ENCODE results near the gene FAM168A.
"Not testable (repeated sequence)": the region's sequence is repeated elsewhere in the genome, so short reads cannot be mapped to it uniquely, and the experiment has no call there.

FAM168A gene

DNA sequence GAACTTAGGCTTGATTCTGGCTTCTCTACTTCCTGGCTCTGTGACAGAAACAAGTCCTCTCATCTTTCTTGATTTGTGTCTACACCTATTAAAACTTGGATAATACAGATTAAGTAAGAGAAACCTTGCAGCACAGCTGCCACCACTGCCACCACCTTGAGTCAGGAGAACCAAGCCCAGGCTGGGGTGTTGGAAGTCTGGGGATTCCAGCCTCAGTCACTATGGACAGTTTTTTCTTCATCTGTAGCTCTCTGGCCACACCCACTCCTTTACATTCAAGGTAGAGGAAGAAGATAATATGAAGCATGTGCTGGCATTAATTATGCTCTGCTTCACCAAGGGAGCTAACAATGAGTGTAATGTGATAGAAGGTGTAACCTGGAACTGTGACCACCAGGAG is 146.0 kb downstream of the FAM168A start:
- no peak overlapping the region for H3K27ac ChIP-seq

DNA sequence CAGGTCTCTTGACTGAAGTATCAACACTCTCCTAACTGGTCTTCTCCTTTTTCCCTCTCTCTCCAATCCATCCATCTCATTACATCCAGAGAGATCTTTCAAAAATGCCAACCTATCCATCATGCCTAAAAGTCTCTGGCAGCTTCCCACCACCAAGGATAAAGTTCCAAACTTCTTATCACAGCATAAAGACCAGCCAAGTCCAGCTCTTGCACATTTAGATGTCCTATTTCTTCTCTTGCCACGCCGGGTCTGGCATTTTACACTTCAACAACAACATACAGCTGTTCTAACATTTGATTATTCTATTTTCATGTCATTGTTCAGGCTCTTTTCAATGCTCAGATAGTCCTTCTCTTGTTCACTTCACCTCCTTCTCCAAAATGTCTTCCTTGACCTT is 151.1 kb downstream of the FAM168A start:
- no peak overlapping the region for H3K27ac ChIP-seq

More for the DNA sequence above, 146.0 kb downstream of the FAM168A start:
- H3K4me3 ChIP-seq = no peak overlapping the region

DNA sequence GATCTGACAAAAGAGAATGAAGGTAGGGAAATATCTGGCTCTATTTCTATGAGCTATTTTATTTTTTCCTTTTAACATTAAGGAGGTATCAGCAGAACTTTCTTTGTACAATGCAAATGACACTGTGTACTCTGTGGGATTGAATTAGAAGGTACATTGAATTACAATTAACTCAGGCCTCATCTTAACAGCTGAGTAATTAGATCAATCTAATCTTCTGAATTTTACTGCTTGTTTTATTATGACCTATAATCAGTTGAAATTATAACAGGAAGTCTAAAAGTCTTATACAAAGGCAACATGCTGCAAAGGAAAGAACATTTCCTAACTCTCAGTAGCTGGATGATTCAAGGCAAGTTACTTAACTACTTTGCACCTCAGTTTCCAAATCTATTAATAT is 151.9 kb downstream of the FAM168A start:
- Histone ChIP-seq H3K4me3 (no peak overlapping the region), H3K27ac (no peak overlapping the region)

More for the DNA sequence above, 151.1 kb downstream of the FAM168A start:
- no peak overlapping the region for H3K4me3 ChIP-seq

DNA sequence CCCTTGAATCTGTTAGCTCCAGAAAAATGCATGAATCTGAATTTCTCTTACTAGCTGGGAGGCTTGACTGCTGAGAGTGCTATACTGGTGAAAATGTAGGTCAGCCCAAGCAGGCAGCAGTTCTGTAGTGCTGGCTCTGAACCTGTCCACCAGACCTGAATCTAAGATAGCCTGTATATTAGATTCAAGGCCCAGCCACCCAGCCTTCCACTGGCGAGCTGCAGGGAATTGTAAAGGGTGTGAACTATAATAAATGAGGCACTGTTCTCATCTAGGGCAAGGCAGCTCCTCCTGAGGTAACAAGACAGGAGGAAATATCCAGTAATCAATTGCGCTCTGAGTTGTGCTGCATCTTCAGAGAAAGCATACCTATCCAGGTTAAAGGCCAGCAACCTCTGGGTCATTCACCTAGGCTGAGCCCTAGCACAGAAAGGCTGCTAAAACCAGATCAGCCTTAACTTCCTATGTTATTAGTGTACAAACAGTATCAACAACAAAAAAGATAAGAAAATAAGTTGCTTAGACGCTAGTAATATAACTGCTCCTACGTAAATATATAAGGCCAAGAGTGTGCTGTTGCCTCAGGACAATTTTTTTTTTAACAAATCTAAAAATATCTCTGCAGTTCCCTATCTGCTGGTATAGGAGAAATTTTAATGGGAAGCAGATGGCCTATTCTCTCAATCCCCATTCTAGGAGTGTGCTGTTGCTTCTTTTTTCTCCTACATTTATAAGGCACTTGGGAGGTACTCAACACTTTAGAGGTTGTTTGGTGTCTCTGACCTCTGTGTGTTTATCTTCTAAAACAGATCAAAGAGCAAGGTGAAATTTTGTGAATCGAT is 158.7 kb downstream of the FAM168A start:
- H3K27ac ChIP-seq = no peak overlapping the region
- no peak overlapping the region for H3K4me3 ChIP-seq

DNA sequence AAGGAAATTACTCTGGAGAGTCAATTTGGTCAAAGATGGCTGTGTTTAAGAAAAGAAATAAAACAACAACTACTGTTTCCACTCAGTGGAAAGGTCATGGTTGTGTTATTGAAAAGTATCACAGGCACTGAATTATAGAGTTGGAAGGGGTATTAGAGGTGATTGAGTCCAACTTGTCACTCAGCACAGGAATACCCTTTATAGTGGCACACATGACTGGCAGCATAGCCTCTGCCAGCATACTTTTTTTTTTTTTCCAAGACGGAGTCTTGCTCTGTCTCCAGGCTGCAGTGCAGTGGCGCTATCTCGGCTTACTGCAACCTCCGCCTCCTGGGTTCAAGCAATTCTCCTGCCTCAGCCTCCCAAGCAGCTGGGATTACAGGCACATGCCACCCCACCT is 161.1 kb downstream of the FAM168A start:
- H3K27ac ChIP-seq, H3K4me3 ChIP-seq: not testable (repeated sequence)

DNA sequence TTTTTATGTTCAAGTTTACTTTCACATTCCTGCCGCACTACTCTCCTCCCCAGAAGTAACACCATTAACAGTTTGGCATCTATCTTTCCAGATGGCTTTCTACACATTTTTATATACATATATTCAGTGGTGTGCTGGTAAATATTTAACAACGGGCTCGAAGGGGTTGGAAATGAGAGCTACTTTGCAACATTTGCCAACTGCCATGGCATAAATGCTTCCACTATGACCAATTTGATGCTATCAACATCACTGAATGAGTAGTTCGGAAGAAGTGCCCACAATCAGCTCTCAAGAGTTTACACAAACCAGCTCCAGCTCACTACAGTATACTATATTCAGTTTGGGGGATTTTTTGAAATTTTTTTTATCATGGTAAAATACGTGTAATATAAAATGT is 166.5 kb downstream of the FAM168A start:
- H3K4me3 ChIP-seq = no peak overlapping the region
- no peak overlapping the region for H3K27ac ChIP-seq

DNA sequence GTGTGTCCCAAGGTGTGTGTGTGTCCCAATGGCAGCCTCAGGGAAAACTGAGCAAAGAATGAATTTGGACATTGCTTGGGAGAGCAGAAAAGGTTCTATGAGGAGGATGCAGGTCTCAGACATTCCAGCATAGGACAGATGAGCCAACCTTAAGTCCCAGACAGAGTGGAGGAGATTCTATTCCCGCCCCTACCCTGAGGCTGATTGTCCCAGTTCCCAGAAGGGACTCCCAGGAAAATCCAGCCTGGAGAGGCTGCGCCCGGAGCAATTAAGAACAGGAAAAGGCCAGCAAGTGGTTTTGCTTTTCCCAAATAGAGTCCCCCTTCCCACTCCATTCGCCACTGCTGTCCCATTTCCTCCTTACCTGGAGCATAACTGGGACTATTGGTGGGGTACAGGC is 167.6 kb downstream of the FAM168A start:
- no peak overlapping the region for H3K4me3 ChIP-seq
- no peak overlapping the region for H3K27ac ChIP-seq

DNA sequence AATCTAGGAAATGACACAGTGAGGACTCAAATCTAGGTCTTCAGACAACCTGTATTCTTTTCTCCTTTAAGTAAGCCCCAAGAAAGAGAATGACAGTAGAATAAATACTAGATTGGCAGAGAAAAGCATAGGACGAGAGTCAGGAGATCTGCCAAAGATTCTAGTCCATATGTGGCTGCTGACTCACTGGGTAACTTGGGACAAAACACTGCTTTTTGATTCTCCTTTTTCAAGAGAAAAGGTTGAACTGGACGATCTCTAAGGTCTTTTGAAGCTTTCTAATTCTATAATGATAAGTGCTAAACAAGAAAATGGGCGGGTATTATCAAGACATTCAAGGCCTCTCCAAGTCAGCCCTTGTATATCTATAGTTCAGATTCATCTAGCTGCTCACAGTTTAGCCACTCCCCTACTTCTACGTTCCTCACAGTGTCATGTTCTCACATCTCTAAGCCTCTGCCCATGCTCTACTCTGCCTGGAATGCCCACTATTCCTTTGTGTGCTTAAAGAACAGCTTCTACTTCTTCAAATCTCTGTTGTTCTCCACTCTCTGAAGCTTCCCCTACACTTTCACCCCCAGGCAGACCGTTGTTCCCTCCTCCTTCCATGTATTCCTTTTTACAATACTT is 168.7 kb downstream of the FAM168A start:
- no peak overlapping the region for H3K27ac ChIP-seq
- H3K4me3 ChIP-seq = no peak overlapping the region

DNA sequence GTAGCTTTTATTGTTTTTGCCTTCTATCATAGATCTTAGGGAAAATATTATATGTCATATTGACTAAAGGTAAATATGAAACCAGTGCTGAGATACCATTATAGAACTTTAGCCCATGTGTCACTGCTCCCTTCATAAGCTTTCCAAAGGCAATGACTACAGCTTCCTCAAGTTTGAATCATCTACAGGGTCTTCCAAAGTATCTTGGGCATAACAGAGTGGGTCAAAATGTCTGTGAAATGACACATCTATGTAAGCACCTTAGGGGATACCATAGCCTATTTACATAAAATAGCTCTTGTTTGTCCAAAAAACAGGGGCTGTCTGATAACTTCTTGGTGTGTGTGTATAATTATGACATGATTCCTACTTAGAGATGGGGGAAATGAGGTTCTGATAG is 169.2 kb downstream of the FAM168A start:
- H3K27ac ChIP-seq = no peak overlapping the region
- H3K4me3 ChIP-seq = no peak overlapping the region

DNA sequence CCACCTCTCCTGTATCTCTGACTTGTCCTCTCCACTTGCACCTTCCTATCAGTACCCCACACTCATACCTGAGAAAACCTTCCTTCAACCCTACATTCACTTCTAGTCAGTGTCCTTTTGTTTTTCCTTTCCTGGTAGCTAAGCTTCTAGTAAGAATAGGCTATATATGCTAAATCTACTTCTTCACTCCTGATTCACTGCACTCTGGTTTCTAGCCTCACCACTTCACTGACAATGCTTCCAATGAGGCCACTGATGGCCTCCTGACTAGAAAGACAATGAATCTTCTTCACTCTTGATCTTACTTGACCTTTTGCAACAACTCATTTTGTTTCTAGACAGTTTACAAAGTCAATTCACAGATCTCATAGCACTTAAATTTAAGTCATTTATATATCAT is 169.7 kb downstream of the FAM168A start:
- no peak overlapping the region for H3K27ac ChIP-seq

DNA sequence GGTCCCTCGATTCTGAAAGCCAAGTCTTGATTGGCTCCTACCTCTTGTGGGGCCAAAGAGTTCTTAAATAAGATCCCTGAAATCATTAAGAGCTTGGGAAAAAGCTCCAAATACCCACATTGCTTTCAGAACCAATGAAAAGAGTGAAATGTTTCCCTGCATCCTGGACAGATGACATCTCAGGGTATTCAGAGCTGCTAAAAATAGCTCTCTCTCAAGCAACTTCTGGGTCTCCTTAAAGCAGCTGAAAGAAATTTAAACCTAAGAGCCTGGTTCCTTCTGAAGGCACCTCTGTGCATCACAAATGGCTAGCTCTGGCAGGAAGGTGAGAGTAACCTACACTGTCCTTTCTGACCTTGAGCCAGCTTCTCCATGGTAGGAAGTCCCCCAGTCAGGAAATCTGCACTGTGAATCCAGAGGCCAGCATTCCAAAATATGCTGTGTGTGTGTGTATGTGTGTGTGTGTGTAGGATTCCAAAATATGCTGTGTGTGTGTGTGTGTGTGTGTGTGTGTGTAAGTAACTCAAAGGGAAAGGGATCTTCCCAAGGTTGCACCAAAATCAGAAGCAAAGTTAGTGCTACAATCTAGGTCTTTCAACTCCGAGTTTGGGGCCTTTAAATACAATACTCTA is 171.6 kb downstream of the FAM168A start:
- H3K4me3 ChIP-seq = no peak overlapping the region
- peak overlapping the region in 3 of 21 experiments; percentile 13 to 61 (median 30) for H3K27ac ChIP-seq

More for the DNA sequence above, 169.7 kb downstream of the FAM168A start:
- no peak overlapping the region for H3K4me3 ChIP-seq

DNA sequence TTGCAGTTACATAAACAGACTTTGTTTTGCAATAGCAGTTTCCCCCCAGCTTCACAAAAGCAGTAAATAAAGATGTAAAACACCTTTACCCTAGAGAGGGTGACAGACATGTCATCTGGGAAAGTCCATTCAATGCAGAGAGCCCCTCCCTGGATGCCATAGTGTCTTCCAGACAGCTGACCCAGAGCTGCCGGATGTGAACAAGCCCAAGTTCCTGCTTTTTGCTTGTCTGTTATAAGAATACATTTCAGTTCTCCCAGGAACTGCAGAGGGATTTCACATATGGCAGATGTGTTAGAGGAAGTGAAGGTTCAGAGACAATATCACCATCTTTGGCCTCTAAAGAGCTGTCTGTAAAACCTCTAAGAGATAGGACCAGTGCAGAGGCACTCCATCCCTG is 172.8 kb downstream of the FAM168A start:
- Histone ChIP-seq H3K27ac (peak overlapping the region in 5 of 21 experiments; percentile 26 to 61 (median 31)), H3K4me3 (no peak overlapping the region)

DNA sequence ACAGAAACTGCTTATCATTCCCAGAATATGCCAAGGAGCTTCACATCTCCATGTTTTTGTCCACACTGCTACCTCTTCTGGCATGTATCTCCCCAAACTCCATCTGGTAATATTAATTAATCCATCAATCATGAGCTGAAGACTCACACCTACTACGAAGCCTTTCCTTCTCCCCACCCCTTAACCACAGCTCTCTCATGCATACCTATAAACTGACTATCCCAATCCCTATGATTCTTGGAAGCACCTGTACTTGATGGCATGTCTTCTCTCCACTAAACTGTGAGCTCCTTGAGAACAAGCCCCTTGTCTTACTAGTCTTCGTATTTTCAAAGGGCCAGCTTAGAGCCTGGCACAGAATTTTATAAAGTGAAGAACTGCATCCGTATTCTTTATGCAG is 174.4 kb downstream of the FAM168A start:
- Histone ChIP-seq H3K4me3 (no peak overlapping the region), H3K27ac (peak overlapping the region in 1 of 21 experiments; percentile 6)

DNA sequence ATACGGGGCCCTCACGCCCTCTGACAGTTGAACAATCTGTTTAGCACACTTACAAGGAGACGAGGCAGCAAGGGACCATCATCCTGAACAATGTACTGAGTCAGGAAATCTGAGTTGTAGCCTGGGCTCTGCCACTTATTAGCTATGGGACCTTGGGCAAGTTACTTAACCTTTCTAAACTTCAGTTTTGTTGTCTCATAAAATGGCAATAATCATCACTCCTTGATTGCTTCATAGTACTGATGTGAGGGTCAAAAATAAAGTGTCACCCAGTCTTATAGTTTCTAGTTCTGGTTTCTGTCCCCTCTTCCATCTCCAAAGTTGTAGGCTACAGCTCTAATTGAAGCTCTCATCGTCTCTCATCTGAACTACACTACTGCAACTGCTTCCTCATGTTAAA is 175.0 kb downstream of the FAM168A start:
- H3K4me3 ChIP-seq = no peak overlapping the region
- H3K27ac ChIP-seq = no peak overlapping the region

DNA sequence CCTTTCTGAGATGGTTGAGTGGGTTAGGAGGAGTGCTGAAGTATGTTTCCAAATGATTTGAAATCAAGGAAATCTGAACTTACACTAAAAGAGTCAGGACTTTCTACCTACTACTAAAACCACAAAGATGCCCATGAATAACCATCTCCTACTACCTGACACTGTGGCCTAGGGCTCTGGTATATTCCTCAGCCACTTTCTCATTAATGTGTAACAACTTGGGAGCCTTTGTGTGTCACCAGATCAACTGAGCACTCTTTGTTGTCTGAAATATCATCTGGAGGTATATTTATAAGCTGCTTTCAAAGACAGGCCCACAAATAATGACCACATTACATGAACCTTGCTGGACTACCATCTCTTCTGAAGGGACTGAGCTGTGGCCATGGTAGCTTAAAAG is 177.8 kb downstream of the FAM168A start:
- no peak overlapping the region for H3K4me3 ChIP-seq
- no peak overlapping the region for H3K27ac ChIP-seq

DNA sequence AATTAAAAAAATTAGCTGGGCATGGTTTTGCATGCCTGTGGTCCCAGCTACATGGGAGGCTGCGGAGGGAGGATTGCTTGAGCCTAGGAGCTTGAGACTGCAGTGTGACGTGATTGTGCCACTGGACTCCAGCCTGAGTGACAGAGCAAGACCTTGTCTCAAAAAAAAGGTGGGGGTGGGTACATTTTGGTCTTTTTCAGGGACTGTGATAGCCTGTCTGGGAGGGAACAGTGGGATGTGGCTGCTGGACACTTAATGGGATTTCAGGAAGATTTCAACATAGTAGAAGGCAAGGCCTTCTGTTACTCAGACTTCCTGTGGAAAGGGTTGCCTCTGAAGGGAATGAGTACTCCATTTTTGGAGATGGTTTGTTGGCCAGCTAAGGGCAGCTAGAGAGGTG is 181.1 kb downstream of the FAM168A start:
- Histone ChIP-seq H3K27ac (peak overlapping the region in 8 of 21 experiments; percentile 33 to 79 (median 56)), H3K4me3 (no peak overlapping the region)

DNA sequence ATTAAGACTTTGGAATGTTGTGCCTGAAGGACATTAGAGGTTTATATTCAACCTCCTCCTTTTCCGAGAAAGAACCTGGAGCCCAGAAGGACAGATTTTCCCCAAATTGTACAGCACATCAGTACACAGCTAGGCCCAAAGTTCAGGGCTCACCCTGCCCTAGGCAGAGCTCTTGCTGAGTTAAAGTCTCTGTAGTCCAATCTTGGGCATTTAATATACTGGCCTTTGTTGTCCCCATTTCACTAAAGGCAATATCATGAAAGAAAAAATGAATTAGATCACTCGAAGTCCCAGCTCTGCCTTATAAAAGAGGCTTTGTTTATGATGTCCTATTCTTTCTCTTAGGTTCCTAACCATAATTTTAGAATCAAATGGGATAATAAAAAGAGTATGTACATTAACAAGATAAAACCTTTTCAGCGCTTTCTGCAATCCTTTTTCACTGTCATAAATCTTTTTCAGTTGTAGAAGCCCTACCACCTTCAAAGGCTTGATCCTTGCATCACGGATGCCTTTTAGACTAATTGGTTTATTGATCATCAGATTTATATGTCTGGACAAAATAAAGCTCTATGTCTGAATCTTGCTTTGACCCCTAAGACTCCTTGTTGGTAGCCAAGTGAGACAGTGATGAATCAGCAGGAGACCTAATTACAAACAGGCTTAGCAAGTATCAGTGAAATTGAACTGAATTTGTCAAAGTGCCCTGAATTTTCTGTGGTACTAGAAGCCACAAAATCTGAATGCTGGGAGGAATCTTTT is 181.9 kb downstream of the FAM168A start:
- Histone ChIP-seq H3K27ac (peak overlapping the region in 15 of 21 experiments; percentile 2 to 79 (median 55)), H3K4me3 (no peak overlapping the region)

DNA sequence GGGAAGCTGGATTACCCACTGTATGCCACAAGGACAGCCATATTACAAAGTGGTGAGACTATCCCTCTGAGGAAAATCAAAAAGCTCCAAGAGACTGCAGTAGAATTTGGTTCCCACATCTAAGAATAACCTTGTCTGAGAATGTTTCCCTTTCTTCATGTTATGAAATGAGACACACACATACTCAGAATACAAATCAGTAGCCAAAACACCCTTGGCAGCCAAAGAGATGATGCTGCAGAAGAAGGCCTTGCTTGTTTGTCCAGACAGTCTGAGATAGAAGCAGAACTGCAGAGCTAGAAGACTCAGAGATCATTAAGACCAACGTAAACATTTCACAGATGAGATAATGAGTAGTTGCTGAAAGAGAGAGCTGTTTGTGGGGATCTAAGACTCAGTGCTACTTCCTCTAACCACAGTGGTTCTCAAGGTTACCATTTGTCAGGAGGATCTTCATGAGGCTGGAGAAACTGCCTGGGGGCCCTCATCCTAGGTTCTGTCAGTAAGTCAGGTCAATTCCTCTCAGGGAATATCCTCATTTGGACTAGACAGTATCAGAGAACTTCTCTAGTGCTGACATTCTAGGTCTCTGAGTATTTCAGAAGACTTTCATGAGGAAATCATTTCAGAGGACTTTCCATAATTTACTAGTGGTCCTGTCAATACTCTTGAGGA is 182.8 kb downstream of the FAM168A start:
- peak overlapping the region in 17 of 21 experiments; percentile 2 to 79 (median 49) for H3K27ac ChIP-seq

DNA sequence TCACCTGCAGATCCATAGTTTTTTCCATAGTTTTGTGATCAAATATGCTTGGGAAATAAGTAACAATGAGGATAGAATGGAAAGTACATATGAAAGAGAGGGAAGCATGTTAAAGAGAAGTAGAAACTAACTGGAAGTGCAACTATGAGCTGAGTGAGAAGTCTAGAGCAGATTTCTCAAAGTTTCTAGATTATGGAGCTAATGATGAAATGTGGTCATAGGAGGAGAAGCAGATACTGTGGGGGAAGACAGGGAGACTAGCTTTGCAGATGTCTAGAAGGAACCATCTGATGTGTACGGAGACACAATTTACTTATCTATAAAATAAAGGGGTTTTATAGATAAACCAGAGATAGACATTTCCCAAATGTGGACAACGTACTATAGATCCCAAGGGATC is 184.7 kb downstream of the FAM168A start:
- peak overlapping the region in 4 of 21 experiments; percentile 8 to 79 (median 66) for H3K27ac ChIP-seq

More for the DNA sequence above, 182.8 kb downstream of the FAM168A start:
- no peak overlapping the region for H3K4me3 ChIP-seq

More for the DNA sequence above, 184.7 kb downstream of the FAM168A start:
- no peak overlapping the region for H3K4me3 ChIP-seq
